ENCODE measurements around the gene COTL1. TPM values are rescaled to one million over a fixed set of nuclear protein-coding genes. Genes with fewer than 3 reads are reported as not detected.
A peak's percentile ranks its signal among the peaks of the same experiment; 100 is the strongest.

The COTL1 gene
- total and polyA plus RNA-seq, 9 of the 15 experiments (the other 6 are each of a cell fraction or from before 2014, with no cell fraction given) = 27.7 to 185 (median 72.5) TPM

DNA sequence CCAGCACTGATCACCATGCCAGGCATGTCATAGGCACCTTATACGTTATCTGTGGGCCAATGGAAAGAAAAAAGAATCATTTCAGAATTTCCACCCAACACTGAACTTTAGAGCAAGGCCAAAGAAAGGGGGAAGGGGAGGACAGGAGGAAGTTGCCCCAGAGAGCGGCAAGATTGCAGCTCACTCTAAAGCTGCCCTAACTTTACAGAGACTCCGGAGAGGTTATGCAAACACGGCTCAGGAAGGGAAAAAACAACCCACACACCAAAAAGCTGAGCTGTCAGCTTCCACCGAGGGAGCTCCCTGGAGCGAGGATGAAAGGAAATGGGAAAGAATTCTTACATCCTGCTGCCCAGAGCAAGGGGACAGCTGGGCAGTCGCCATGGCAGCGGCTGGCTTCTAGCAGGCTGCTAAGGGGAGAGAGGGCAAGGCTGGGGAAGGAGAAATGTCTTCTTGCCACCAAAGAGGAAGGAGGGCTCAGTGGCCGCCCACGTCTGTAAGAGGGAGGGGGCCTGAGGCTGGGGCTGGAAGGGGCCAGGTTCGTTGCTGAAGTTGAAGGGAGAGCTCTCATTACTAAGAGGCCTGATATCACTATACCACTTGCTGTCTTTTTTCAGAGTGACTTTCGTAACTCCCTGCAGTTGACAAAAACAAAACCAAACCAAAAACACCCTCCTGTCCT, 18.2 kb downstream of the COTL1 start (continued):
- TF ChIP-seq, protein P1, sequence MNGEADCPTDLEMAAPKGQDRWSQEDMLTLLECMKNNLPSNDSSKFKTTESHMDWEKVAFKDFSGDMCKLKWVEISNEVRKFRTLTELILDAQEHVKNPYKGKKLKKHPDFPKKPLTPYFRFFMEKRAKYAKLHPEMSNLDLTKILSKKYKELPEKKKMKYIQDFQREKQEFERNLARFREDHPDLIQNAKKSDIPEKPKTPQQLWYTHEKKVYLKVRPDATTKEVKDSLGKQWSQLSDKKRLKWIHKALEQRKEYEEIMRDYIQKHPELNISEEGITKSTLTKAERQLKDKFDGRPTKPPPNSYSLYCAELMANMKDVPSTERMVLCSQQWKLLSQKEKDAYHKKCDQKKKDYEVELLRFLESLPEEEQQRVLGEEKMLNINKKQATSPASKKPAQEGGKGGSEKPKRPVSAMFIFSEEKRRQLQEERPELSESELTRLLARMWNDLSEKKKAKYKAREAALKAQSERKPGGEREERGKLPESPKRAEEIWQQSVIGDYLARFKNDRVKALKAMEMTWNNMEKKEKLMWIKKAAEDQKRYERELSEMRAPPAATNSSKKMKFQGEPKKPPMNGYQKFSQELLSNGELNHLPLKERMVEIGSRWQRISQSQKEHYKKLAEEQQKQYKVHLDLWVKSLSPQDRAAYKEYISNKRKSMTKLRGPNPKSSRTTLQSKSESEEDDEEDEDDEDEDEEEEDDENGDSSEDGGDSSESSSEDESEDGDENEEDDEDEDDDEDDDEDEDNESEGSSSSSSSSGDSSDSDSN (IDR thresholded peaks at IDR 0.05; ENCODE audit: borderline replicate concordance in 1 of 2, low read depth in 2 of 2, low read length in 2 of 2) = no peak; a peak in 1 of 4 replicates
- no peak for TF ChIP-seq HEY1 (CRISPR knock-in tag; IDR thresholded peaks at IDR 0.05; ENCODE audit: borderline replicate concordance)
- no peak; the same call in 1 of the 2 replicates for TF ChIP-seq DPF2 (IDR thresholded peaks at IDR 0.05)
- no peak for TF ChIP-seq POLR2B (IDR thresholded peaks at IDR 0.05; ENCODE audit: low read depth, partially characterized antibody)
- TF ChIP-seq ZNF134 (CRISPR knock-in tag; conservative IDR thresholded peaks at IDR 0.05) = no peak
- no peak for TF ChIP-seq FOXJ3 (CRISPR knock-in tag; IDR thresholded peaks at IDR 0.05)
- TF ChIP-seq NCOA4 (IDR thresholded peaks at IDR 0.05; ENCODE audit: partially characterized antibody) = no peak
- TF ChIP-seq NFXL1 (CRISPR knock-in tag; IDR thresholded peaks at IDR 0.05) = no peak
- no peak for TF ChIP-seq ZNF76 (CRISPR knock-in tag; IDR thresholded peaks at IDR 0.05; ENCODE audit: borderline replicate concordance)
- TF ChIP-seq CREM (IDR thresholded peaks at IDR 0.05; ENCODE audit: low read depth) = no peak
- TF ChIP-seq, protein P2, sequence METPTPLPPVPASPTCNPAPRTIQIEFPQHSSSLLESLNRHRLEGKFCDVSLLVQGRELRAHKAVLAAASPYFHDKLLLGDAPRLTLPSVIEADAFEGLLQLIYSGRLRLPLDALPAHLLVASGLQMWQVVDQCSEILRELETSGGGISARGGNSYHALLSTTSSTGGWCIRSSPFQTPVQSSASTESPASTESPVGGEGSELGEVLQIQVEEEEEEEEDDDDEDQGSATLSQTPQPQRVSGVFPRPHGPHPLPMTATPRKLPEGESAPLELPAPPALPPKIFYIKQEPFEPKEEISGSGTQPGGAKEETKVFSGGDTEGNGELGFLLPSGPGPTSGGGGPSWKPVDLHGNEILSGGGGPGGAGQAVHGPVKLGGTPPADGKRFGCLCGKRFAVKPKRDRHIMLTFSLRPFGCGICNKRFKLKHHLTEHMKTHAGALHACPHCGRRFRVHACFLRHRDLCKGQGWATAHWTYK (CRISPR knock-in tag; IDR thresholded peaks at IDR 0.05) = 0 out of 2 replicates have a peak, but pooled peaks have one; percentile 53
- no peak for TF ChIP-seq POLR2AphosphoS2 (IDR thresholded peaks at IDR 0.05; ENCODE audit: low read length)
- no peak for TF ChIP-seq BDP1 (IDR thresholded peaks at IDR 0.05; ENCODE audit: insufficient read depth, insufficient read length)
- no peak for TF ChIP-seq THRAP3 (IDR thresholded peaks at IDR 0.05; ENCODE audit: borderline replicate concordance)
- TF ChIP-seq BACH1 (tag; IDR thresholded peaks at IDR 0.05) = no peak
- no peak for TF ChIP-seq KHSRP (IDR thresholded peaks at IDR 0.05)
- TF ChIP-seq PCBP2 (IDR thresholded peaks at IDR 0.05; ENCODE audit: low read depth, low read length, poor library complexity, severe bottlenecking) = no peak
- TF ChIP-seq PTRF (tag; IDR thresholded peaks at IDR 0.05) = no peak
- TF ChIP-seq TCF7L2 (IDR thresholded peaks at IDR 0.05; ENCODE audit: low read depth, low read length) = no peak
- no peak for TF ChIP-seq POLR2G (IDR thresholded peaks at IDR 0.05; ENCODE audit: low read depth, low read length)
- no peak for TF ChIP-seq ZNF584 (CRISPR knock-in tag; IDR thresholded peaks at IDR 0.05; ENCODE audit: low read depth)
- 0 out of 2 replicates have a peak, but pooled peaks have one; percentile 47 for TF ChIP-seq ZNF644 (tag; IDR thresholded peaks at IDR 0.05; ENCODE audit: low read depth)
- no peak for TF ChIP-seq MEIS2 (IDR thresholded peaks at IDR 0.05; ENCODE audit: partially characterized antibody)
- TF ChIP-seq TCF3 (CRISPR knock-in tag; IDR thresholded peaks at IDR 0.05) = no peak
- no peak for TF ChIP-seq CHCHD3 (CRISPR knock-in tag; IDR thresholded peaks at IDR 0.05)
- peak; percentile 71; the same call in 1 of the 2 replicates for TF ChIP-seq ZFPM2 (CRISPR knock-in tag; IDR thresholded peaks at IDR 0.05)
- TF ChIP-seq TEAD2 (tag; IDR thresholded peaks at IDR 0.05) = no peak
- TF ChIP-seq SRF (CRISPR knock-in tag; IDR thresholded peaks at IDR 0.05) = no peak
- peak; percentile 0 for TF ChIP-seq ZFP36 (IDR thresholded peaks at IDR 0.05; ENCODE audit: low read depth, low read length, partially characterized antibody)

Measured in K562 (cell line).